Type B pancreatic cell (in vitro differentiated cells): ENCODE measurements around the gene RALGPS1. TPM values are rescaled to one million over a fixed set of nuclear protein-coding genes. Genes with fewer than 3 reads are reported as not detected.

Source experiments
- DNase-seq: peaks from one replicate; pipeline ENCODE4 v3.0.0; 2021; ENCODE audit warnings: mixed read lengths; ENCODE audit not compliant: unreplicated experiment; ENCODE audit errors: extremely low spot score
- H3K27ac Mint-ChIP-seq: 2 replicates; pipeline ENCODE4 v1.8.0; 2021; ENCODE audit warnings: mild to moderate bottlenecking, mixed read lengths
- H3K27me3 Mint-ChIP-seq: 2 replicates; pipeline ENCODE4 v1.8.0; 2021; ENCODE audit warnings: mixed read lengths
- H3K36me3 Mint-ChIP-seq: 2 replicates; pipeline ENCODE4 v1.8.0; 2021; ENCODE audit warnings: mixed read lengths
- H3K4me1 Mint-ChIP-seq: one replicate; pipeline ENCODE4 v1.8.0; 2021; ENCODE audit warnings: mixed read lengths; ENCODE audit not compliant: unreplicated experiment
- H3K4me3 Mint-ChIP-seq: 2 replicates; pipeline ENCODE4 v1.8.0; 2021; ENCODE audit warnings: mild to moderate bottlenecking, mixed read lengths
- H3K9me3 Mint-ChIP-seq: 2 replicates; pipeline ENCODE4 v1.8.0; 2021; ENCODE audit warnings: mixed read lengths
- CTCF ChIP-seq: fragments of 200-600 bp; sonication (generic); conservative IDR thresholded peaks from 2 replicates; pipeline ENCODE4 v1.5.0; 2021; ENCODE audit warnings: antibody characterized with exemption, mild to moderate bottlenecking
- total RNA-seq: library from RNA; stranded (reverse); gene quantifications from 2 replicates; pipeline ENCODE4 v1.2.1, GENCODE V29; 2021; ENCODE audit warnings: low replicate concordance

The RALGPS1 gene
- total RNA-seq, 1 donor from 2014 or later, result 16.7 TPM

DNA sequence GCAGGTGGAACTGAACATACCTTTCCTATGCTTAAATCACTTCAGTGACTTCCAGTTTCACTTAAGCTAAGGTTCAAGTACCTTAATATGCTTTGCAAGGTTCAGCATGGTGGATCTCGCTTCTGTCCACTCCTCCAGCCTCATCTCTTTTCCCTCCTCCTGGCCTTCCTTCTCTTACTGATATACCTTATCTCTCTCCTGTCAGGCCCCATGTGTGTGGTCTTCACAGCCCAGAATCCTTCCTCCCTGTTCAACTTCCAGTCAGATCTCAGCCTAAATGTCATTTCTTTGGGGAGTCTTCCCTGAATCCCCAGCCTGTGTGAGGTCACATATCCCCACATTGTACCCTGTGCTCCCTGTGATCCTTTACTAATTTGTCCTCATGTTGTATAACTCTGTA is 120.1 kb downstream of the RALGPS1 start:
- Mint-ChIP-seq H3K9me3 (no peaks in the 10 kb centered on the region), H3K27ac (no peak overlapping the region), H3K27me3 (no peaks in the 10 kb centered on the region), H3K4me1 (peaks cover 7% of the 10 kb centered on the region), H3K4me3 (no peak overlapping the region), H3K36me3 (no peaks in the 10 kb centered on the region)
- no peak for DNase-seq
- TF ChIP-seq CTCF, result no peak

DNA sequence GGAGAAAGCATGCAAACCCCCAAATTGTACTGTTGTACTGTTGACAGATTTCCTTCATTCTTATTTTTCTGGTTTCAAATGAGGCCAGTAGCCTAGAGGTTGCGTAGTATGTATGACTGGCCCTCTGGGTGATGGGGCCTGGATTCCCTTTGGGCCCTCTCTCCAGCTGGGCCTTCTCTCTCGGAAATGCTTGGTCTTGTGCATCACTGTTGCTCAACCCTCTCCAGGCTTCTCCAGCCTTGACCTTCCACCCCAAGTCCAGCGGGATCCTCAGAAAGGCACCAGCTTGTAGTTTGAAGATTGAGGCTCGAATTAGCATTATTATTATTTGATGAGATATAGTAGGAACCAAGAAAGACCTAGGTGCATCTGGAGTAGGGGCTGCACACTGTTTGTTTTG is 120.8 kb downstream of the RALGPS1 start:
- H3K27ac Mint-ChIP-seq, result no peak overlapping the region
- no peaks in the 10 kb centered on the region for H3K27me3 Mint-ChIP-seq
- DNase-seq, result no peak
- H3K36me3 Mint-ChIP-seq, result no peaks in the 10 kb centered on the region
- H3K9me3 Mint-ChIP-seq, result no peaks in the 10 kb centered on the region
- H3K4me3 Mint-ChIP-seq, result no peak overlapping the region
- H3K4me1 Mint-ChIP-seq, result peaks cover 7% of the 10 kb centered on the region
- TF ChIP-seq CTCF, result no peak

DNA sequence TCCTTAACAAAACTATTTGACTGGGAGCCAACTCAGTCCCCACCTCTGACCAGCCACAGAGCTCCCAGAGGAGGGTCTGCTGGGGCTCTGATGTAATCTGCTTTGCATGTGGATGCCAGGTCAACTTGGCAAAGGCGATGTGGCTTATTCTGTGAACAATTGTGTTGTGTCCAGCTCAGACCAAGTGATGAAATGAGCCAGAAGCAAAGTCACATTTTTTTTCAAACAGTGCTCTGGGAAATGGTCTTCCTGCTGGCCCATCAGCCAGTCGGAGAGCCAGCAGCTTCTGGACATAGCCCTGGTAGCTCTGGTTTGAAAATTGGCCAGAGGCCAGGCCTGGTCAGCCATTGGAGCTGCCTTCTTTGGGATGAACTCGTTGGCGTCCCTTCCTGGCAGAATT is 121.4 kb downstream of the RALGPS1 start:
- no peaks in the 10 kb centered on the region for H3K27me3 Mint-ChIP-seq
- no peak for TF ChIP-seq CTCF
- no peak overlapping the region for H3K27ac Mint-ChIP-seq

DNA sequence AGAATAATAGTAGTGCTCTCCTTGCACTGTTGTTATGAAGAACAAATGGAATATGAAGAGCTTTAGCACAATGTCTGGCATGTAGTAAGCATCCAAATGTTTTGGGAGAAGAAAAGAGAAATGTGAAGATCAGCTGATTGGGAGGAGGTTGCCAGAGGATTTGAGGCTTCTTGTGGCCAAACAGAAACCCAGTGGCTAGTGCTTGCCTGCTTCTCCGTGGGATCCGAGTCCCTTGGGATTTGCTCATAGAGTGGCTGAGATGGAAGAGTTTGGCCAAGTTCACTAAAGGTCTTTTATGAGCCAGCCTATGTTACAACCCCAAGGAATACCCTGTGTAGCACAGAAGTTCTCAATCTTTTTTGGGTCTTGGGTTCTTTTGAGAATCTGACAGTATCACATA is 121.9 kb downstream of the RALGPS1 start:
- Mint-ChIP-seq H3K4me3 (no peak overlapping the region), H3K36me3 (no peaks in the 10 kb centered on the region)
- DNase-seq, result no peak

More for the DNA sequence above, 121.4 kb downstream of the RALGPS1 start:
- no peak for DNase-seq
- Mint-ChIP-seq H3K9me3 (no peaks in the 10 kb centered on the region), H3K4me1 (peaks cover 7% of the 10 kb centered on the region), H3K4me3 (no peak overlapping the region), H3K36me3 (no peaks in the 10 kb centered on the region)

GRCh38 chr9:127038531-127038930 is 123.9 kb downstream of the RALGPS1 start:
- Mint-ChIP-seq H3K9me3 (no peaks in the 10 kb centered on the region), H3K36me3 (no peaks in the 10 kb centered on the region), H3K4me1 (peaks cover 4% of the 10 kb centered on the region), H3K27me3 (no peaks in the 10 kb centered on the region), H3K4me3 (no peak overlapping the region), H3K27ac (no peak overlapping the region)
- no peak for DNase-seq
- no peak for TF ChIP-seq CTCF

More for the DNA sequence above, 121.9 kb downstream of the RALGPS1 start:
- peaks cover 7% of the 10 kb centered on the region for H3K4me1 Mint-ChIP-seq
- no peaks in the 10 kb centered on the region for H3K9me3 Mint-ChIP-seq
- H3K27me3 Mint-ChIP-seq, result no peaks in the 10 kb centered on the region
- TF ChIP-seq CTCF, result no peak
- H3K27ac Mint-ChIP-seq, result no peak overlapping the region

GRCh38 chr9:127039492-127039891 is 124.9 kb downstream of the RALGPS1 start:
- H3K27me3 Mint-ChIP-seq, result no peaks in the 10 kb centered on the region
- no peak overlapping the region for H3K4me3 Mint-ChIP-seq
- TF ChIP-seq CTCF, result no peak
- DNase-seq, result peak; percentile 13
- H3K27ac Mint-ChIP-seq, result no peak overlapping the region
- H3K9me3 Mint-ChIP-seq, result no peaks in the 10 kb centered on the region
- no peaks in the 10 kb centered on the region for H3K36me3 Mint-ChIP-seq
- no peaks in the 10 kb centered on the region for H3K4me1 Mint-ChIP-seq
